GM11168 (cell line): Measurements from ENCODE around the gene GATA2.

ENCODE experiments used
- in situ Hi-C: fragments of 300-500 bp; cut with MboI; formaldehyde crosslinking; loops from one replicate; pipeline ENCODE4 v1.12.0; 2022; ENCODE audit warnings: low sequenced_read_pairs; ENCODE audit not compliant: unreplicated experiment

Gene GATA2

GRCh38 chr3:128462341-128462910 is 30.6 kb downstream of the GATA2 start:
- in situ Hi-C loops, result no loop called here

- in situ Hi-C loops, result no loop called here
Measured at GRCh38 chr3:128461731-128462130, 31.3 kb downstream of the GATA2 start.

- in situ Hi-C loops, result no loop called here
Measured at GRCh38 chr3:128459461-128459820, 33.6 kb downstream of the GATA2 start.

- in situ Hi-C loops, result no loop called here
Measured at GRCh38 chr3:128458746-128459460, 34.1 kb downstream of the GATA2 start.

- in situ Hi-C loops, result no loop called here
Measured at GRCh38 chr3:128457937-128458336, 35.1 kb downstream of the GATA2 start.

GRCh38 chr3:128456776-128457715 is 36.0 kb downstream of the GATA2 start:
- in situ Hi-C loops, result no loop called here

GRCh38 chr3:128455786-128456748 is 36.9 kb downstream of the GATA2 start:
- in situ Hi-C loops, result no loop called here

- in situ Hi-C loops, result no loop called here
Measured at GRCh38 chr3:128455116-128455515, 37.9 kb downstream of the GATA2 start.

GRCh38 chr3:128454310-128454618 is 38.7 kb downstream of the GATA2 start:
- in situ Hi-C loops, result no loop called here

- in situ Hi-C loops, result no loop called here
Measured at GRCh38 chr3:128453501-128454309, 39.3 kb downstream of the GATA2 start.

GRCh38 chr3:128452678-128453275 is 40.2 kb downstream of the GATA2 start:
- in situ Hi-C loops, result no loop called here

GRCh38 chr3:128452120-128452519 is 40.9 kb downstream of the GATA2 start:
- in situ Hi-C loops, result no loop called here

- in situ Hi-C loops, result no loop called here
Measured at GRCh38 chr3:128449111-128449638, 43.8 kb downstream of the GATA2 start.

- in situ Hi-C loops, result no loop called here
Measured at GRCh38 chr3:128448491-128448890, 44.5 kb downstream of the GATA2 start.

- in situ Hi-C loops, result no loop called here
Measured at GRCh38 chr3:128447561-128448013, 45.4 kb downstream of the GATA2 start.

GRCh38 chr3:128446821-128447220 is 46.2 kb downstream of the GATA2 start:
- in situ Hi-C loops, result no loop called here

GRCh38 chr3:128445357-128445756 is 47.6 kb downstream of the GATA2 start:
- in situ Hi-C loops, result no loop called here

GRCh38 chr3:128443771-128444170 is 49.2 kb downstream of the GATA2 start:
- in situ Hi-C loops, result no loop called here

GRCh38 chr3:128442949-128443348 is 50.1 kb downstream of the GATA2 start:
- in situ Hi-C loops, result no loop called here
